Psoas muscle (tissue), 8 donors: ENCODE results near the gene GNB1L. TPM values are rescaled to one million over a fixed set of nuclear protein-coding genes. Genes with fewer than 3 reads are reported as not detected.

Source experiments
- ATAC-seq, 4 donors: fragments of 200-7000 bp; cut with Tn5 transposase; one replicate each; pipeline ENCODE4 v1.9.1; 2020; ENCODE audit warnings: moderate library complexity in 3 of 4, mild to moderate bottlenecking in 2 of 4
- DNase-seq, 2 donors: peaks; one replicate each; pipeline ENCODE4 v3.0.0-alpha.2; 2020
- H3K27ac ChIP-seq: fragments of 200-600 bp; one replicate; pipeline ENCODE4 v1.8.0; 2022
- H3K27me3 ChIP-seq, 3 donors: fragments of 200-600 bp in 1 of 3; one replicate each; pipeline versions ENCODE4 v1.6.1 to v1.8.0; 2013 to 2022; ENCODE audit warnings: low read length in 2 of 3, mild to moderate bottlenecking in 2 of 3, moderate library complexity in 1 of 3; ENCODE audit not compliant: insufficient read depth in 3 of 3
- H3K36me3 ChIP-seq, 2 donors: fragments of 200-600 bp in 1 of 2; one replicate each; pipeline versions ENCODE4 v1.6.1 to v1.8.0; 2013 to 2022; ENCODE audit warnings: low read depth in 1 of 2, mild to moderate bottlenecking in 1 of 2, moderate library complexity in 1 of 2; ENCODE audit not compliant: insufficient read depth in 1 of 2
- H3K4me1 ChIP-seq: fragments of 200-600 bp; one replicate; pipeline ENCODE4 v1.8.0; 2022
- H3K4me3 ChIP-seq: fragments of 200-600 bp; one replicate; pipeline ENCODE4 v1.8.0; 2022; ENCODE audit warnings: mild to moderate bottlenecking
- H3K9me3 ChIP-seq: fragments of 200-600 bp; one replicate; pipeline ENCODE4 v1.8.0; 2022
- CTCF ChIP-seq: fragments of 200-600 bp; IDR thresholded peaks from one replicate; pipeline ENCODE4 v1.8.0; 2022; ENCODE audit warnings: antibody characterized with exemption
- WGBS, 3 donors: extraction: QIAGEN DNeasy Blood & Tissue Kit; methylation state at CpG; one replicate each; pipeline versions ENCODE4 v1.1.6 to v1.1.7; 2013; 5-methylcytosine and 5-hydroxymethylcytosine counted together
- intact Hi-C, 2 donors: fragments of 100-400 bp; cut with DNase I; formaldehyde crosslinking; loops; one replicate each; pipeline versions ENCODE4 v1.11.0 to v1.14.2; 2022
- polyA plus RNA-seq, 3 donors: library from polyadenylated mRNA; stranded (reverse); fragments of 200-250 nt; gene quantifications; one replicate each; pipeline ENCODE4 v1.2.3, GENCODE V29; 2013
- total RNA-seq, 4 donors: library from RNA; stranded (reverse); fragmentation: NEBNext Ultra II Directional in 2 of 4; extraction: Animal tissue kit (Norgen Biotek cat#: 25700) in 2 of 4; gene quantifications; one replicate each; pipeline versions ENCODE4 v1.2.1 to v1.2.4, GENCODE V29; 2021 to 2023
- donor health status: healthy with polysubstance abuse.
- donor health status: DM: no; HTN: no; CAD: no; lungs with moderate emphysema.
- donor health status: Bipolar disorder and iron deficiency.
- donor health status: healthy.
- donor health status: DM: yes; HTN: yes; CAD: no.
- donor health status: DM: no; HTN: no; CAD: no.
- donor health status: DM: no; HTN: no; CAD: no.
- donor health status: DM: yes; HTN: yes; CAD: no.

Gene GNB1L
- total and polyA plus RNA-seq, 7 donors = 1.5 to 7.6 (median 3.3) TPM

- WGBS, 3 donors = 68 to 78% (median 69%) methylated on average over 19 of the region's 19 CpGs
- no peaks in the 10 kb centered on the region for H3K27me3 ChIP-seq
- ATAC-seq (peak in 1 of 4 donors; percentile 3), DNase-seq (no peak)
- peaks cover 0 to 12% of the 10 kb centered on the region in 2 donors for H3K36me3 ChIP-seq
- no peaks in the 10 kb centered on the region for H3K9me3 ChIP-seq
- no peak for TF ChIP-seq CTCF
- no peak overlapping the region for H3K27ac ChIP-seq
- no peak overlapping the region for H3K4me3 ChIP-seq
- H3K4me1 ChIP-seq = no peaks in the 10 kb centered on the region
- intact Hi-C loops = no loop called here
These were observed 16.6 kb upstream of the GNB1L start for GRCh38 chr22:19871023-19871844.

DNA sequence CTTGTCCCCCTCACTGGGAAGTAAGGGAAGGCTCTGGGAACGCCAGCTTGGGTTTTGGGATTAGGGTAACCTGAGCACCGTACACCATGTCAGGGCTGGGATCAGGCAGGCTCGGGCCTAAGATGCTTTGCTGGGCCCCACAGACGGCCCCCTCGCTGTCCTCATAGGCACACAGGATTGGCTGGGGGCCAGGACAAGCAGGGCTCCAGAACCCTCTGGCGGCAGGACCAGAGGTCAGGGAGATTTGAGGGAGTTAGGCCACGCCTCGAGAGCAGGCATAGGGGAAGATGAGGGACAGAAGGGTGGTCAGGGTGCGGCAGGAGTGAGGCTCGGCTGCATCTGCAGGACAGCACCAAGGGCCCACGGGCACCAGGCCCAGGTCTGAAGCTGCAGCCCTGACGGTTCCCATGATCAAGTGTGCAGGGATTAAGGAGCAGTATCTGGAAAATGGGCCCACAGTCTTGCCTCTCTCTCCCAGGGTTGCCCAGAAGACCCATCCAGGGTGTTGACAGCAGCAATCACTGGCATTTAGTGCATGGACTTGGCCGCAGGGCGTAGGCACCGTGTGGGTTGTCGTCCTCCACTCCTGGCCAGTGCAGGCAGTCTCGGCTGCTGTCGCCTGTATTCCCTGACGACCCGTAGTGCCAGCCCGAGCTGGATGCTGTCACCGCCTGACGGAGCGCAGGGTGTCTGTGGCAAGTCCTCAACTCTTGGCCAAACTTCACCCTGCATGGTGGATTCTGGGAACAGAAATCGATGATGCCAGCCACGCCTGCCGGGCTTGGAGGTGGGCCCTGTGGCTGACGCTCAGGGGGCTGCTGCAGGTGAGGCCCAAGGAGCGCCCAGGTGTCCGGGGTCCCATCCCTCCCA, 15.7 kb upstream of the GNB1L start:
- DNase-seq = peak in 1 of 2 donors; percentile 13
- H3K27me3 ChIP-seq = no peaks in the 10 kb centered on the region
- no peaks in the 10 kb centered on the region for H3K9me3 ChIP-seq
- H3K4me1 ChIP-seq = no peaks in the 10 kb centered on the region
- TF ChIP-seq CTCF = no peak
- H3K27ac ChIP-seq = no peak overlapping the region
- WGBS, 3 donors = 75 to 83% (median 78%) methylated on average over 29 to 30 of the region's 30 CpGs
- no peak overlapping the region for H3K4me3 ChIP-seq
- peaks cover 0 to 9% of the 10 kb centered on the region in 2 donors for H3K36me3 ChIP-seq
- ATAC-seq = no peak
- intact Hi-C loops = no loop called here

DNA sequence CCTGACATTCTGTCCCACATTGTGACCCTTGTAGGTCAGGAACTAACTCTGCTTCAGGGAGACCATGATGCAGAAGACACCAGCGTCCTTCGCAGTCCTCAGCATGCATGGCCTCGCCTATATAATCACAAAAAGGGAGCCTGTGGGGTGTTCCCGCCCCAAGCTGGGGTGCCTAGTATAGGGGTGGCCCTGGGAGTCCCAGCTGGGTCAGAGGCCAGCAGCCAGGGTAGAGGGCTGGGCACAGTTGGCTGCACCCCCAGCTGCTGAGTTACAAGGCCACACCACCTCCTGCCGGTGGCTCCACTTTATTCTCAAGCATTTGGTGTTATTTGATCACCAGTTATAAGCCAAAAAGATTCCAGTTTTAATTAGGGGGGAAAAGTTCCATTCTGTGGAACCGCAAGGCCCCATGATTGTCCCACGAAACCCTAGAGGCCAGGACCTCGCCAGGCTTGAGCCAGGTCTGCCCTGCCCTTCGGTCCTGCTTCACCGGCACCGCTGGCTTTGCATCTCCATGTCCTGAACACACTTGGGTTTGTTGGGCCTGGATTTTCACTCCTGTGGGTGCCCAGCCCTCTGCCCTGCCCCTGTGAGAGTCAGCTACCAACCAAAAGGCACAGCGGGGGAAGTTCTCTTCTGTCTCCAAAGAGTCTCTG, 15.0 kb upstream of the GNB1L start:
- Histone ChIP-seq H3K27ac (no peak overlapping the region), H3K4me3 (no peak overlapping the region), H3K9me3 (no peaks in the 10 kb centered on the region), H3K4me1 (no peaks in the 10 kb centered on the region), H3K36me3 (peaks cover 0 to 2% of the 10 kb centered on the region in 2 donors), H3K27me3 (no peaks in the 10 kb centered on the region)
- 92 to 95% (median 93%) methylated on average over 12 of the region's 12 CpGs for WGBS, 3 donors
- ATAC-seq (no peak), DNase-seq (peak in 1 of 2 donors; percentile 30)
- TF ChIP-seq CTCF = no peak
- intact Hi-C loops = no loop called here

- intact Hi-C loops = no loop called here
These were observed 14.2 kb upstream of the GNB1L start for GRCh38 chr22:19868773-19869471.

More at GRCh38 chr22:19868773-19869471, 14.2 kb upstream of the GNB1L start:
- Histone ChIP-seq H3K4me1 (no peaks in the 10 kb centered on the region), H3K9me3 (no peaks in the 10 kb centered on the region), H3K27ac (no peak overlapping the region), H3K36me3 (no peaks in the 10 kb centered on the region), H3K27me3 (no peaks in the 10 kb centered on the region), H3K4me3 (no peak overlapping the region)
- WGBS, 3 donors = 73 to 79% (median 75%) methylated on average over 23 of the region's 23 CpGs
- TF ChIP-seq CTCF = no peak
- DNase-seq = peak; percentile 8 to 35
- no peak for ATAC-seq
